ENCODE results near the gene RAB29.

The RAB29 gene

GRCh38 chr1:205754857-205755256, 20.4 kb downstream of the RAB29 start:
- Histone ChIP-seq H3K27me3 (ENCODE audit: control insufficient read depth, insufficient read depth, low read length) (no peaks in the 10 kb centered on the region), H3K36me3 (ENCODE audit: control insufficient read depth, low read depth, low read length) (no peaks in the 10 kb centered on the region), H3K9ac (ENCODE audit: low read length) (no peak overlapping the region), H3K4me1 (ENCODE audit: control insufficient read depth, low read depth, low read length) (no peaks in the 10 kb centered on the region), H3K9me3 (ENCODE audit: control insufficient read depth, low read depth, low read length) (no peaks in the 10 kb centered on the region), H3K4me3 (ENCODE audit: low read length) (no peak overlapping the region), H3K27ac (ENCODE audit: low read length) (no peak overlapping the region)

GRCh38 chr1:205751036-205751651, 24.1 kb downstream of the RAB29 start:
- no peaks in the 10 kb centered on the region for H3K9me3 ChIP-seq (ENCODE audit: control insufficient read depth, low read depth, low read length)
- H3K9ac ChIP-seq (ENCODE audit: low read length): no peak overlapping the region
- peaks cover 19% of the 10 kb centered on the region for H3K4me1 ChIP-seq (ENCODE audit: control insufficient read depth, low read depth, low read length)
- peaks cover 8% of the 10 kb centered on the region for H3K36me3 ChIP-seq (ENCODE audit: control insufficient read depth, low read depth, low read length)
- H3K4me3 ChIP-seq (ENCODE audit: low read length): peak overlapping the region; percentile 98
- H3K27me3 ChIP-seq (ENCODE audit: control insufficient read depth, insufficient read depth, low read length): no peaks in the 10 kb centered on the region
- H3K27ac ChIP-seq (ENCODE audit: low read length): no peak overlapping the region

- Histone ChIP-seq H3K9ac (ENCODE audit: low read length) (peak within 1 kb of the TSS; percentile 87), H3K9me3 (ENCODE audit: control insufficient read depth, low read depth, low read length) (no peaks in the 10 kb centered on the region), H3K27ac (ENCODE audit: low read length) (peak within 1 kb of the TSS; percentile 79), H3K27me3 (ENCODE audit: control insufficient read depth, insufficient read depth, low read length) (no peaks in the 10 kb centered on the region), H3K36me3 (ENCODE audit: control insufficient read depth, low read depth, low read length) (peaks cover 8% of the 10 kb centered on the region), H3K4me3 (ENCODE audit: low read length) (peak within 1 kb of the TSS; percentile 98), H3K4me1 (ENCODE audit: control insufficient read depth, low read depth, low read length) (peaks cover 23% of the 10 kb centered on the region)
Observed at GRCh38 chr1:205750138-205751035, 24.9 kb downstream of the RAB29 start, which contains the start of gene NUCKS1. TSS of gene NUCKS1 (minus strand) at chr1:205750182. CDS start at chr1:205749973, 209 bp downstream.

DNA sequence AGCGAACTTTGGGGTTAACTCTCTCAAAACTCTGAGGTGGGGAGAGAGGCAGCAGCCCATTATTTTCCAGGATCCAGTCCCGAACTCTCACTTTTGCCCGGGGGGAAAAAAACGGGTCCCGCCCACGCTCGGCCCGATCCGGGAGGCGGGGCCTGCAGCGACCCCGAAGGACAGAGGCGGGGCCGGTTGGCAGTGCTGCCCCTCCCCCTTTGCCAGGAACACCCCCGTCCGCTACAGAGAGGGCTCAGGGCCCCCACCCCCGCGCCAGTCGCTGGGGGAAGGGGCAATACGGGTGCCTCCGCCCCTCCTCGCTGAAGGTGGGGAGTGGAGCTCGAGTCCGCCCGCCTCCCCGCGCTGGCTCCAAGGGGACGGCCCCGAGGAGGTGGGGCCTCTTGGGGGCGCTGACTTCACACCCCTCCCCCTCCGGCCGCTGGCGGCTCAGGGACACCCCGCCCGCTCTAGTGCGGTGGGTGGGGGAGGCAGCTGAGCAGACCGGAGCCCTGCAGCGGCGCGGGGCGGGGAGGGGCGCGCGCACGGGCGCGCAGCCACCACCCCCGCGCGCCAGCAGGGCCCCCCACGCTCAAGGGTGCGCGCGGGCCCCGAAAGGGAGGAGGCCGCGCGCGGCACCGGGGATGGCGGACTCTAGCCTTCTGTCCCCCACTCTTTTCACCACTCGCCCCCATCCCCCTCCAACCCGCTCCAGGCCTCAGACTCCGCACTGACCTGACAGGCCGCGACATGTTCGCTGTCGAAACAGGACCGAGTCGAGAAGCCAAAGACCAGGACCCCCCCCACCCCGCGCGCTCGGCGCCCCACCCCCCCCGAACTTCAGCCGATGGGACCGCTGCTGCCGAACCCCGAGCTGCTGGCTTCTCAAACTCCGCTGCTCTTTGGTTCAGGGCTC, 25.8 kb downstream of the RAB29 start:
- H3K36me3 ChIP-seq (ENCODE audit: control insufficient read depth, low read depth, low read length): peaks cover 8% of the 10 kb centered on the region
- H3K9me3 ChIP-seq (ENCODE audit: control insufficient read depth, low read depth, low read length): no peaks in the 10 kb centered on the region
- peak overlapping the region; percentile 87 for H3K9ac ChIP-seq (ENCODE audit: low read length)
- no peaks in the 10 kb centered on the region for H3K27me3 ChIP-seq (ENCODE audit: control insufficient read depth, insufficient read depth, low read length)
- peaks cover 25% of the 10 kb centered on the region for H3K4me1 ChIP-seq (ENCODE audit: control insufficient read depth, low read depth, low read length)
- H3K4me3 ChIP-seq (ENCODE audit: low read length): peak overlapping the region; percentile 98
- H3K27ac ChIP-seq (ENCODE audit: low read length): peak overlapping the region; percentile 79

DNA sequence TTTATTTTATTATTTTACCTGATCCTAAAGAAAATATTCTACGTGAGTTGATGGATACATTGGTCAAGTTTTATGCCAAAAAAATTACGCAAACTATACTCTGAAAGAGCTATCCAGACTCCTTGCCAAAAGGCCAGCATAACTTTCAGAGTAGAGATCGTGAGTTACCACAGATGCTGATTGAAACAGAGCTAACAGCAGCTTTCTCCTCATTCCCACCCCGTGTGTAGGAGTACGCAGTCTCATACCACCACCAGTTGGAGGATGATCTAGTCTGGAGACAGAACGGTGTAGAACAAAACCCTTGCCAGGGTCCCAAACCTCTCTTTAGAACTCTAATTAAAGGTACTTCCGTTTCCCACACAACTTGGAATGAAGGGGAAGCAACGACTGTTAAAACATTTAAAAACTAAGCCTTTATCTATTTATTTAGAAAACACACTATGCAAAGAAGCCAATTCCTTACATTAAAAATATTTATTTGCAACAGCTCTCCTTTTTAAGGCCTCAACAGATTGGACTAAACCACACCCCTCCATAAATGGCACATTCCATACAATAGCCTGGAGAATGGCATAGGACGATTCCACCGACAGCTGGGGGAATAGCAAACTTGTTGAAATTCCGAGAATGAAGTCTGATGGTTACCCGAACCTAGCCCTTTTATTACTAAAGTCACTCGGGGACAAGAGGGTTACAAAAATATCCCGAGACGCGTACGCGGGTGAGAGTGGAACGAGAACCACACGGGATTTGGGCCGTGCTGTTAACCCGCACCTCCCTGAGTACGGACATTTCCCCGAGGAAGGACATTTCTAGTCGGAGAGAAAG, 26.7 kb downstream of the RAB29 start:
- Histone ChIP-seq H3K9ac (ENCODE audit: low read length) (peak overlapping the region; percentile 87), H3K27ac (ENCODE audit: low read length) (peak overlapping the region; percentile 6), H3K4me3 (ENCODE audit: low read length) (peak overlapping the region; percentile 98), H3K4me1 (ENCODE audit: control insufficient read depth, low read depth, low read length) (peaks cover 33% of the 10 kb centered on the region), H3K9me3 (ENCODE audit: control insufficient read depth, low read depth, low read length) (no peaks in the 10 kb centered on the region), H3K27me3 (ENCODE audit: control insufficient read depth, insufficient read depth, low read length) (no peaks in the 10 kb centered on the region), H3K36me3 (ENCODE audit: control insufficient read depth, low read depth, low read length) (peaks cover 8% of the 10 kb centered on the region)

DNA sequence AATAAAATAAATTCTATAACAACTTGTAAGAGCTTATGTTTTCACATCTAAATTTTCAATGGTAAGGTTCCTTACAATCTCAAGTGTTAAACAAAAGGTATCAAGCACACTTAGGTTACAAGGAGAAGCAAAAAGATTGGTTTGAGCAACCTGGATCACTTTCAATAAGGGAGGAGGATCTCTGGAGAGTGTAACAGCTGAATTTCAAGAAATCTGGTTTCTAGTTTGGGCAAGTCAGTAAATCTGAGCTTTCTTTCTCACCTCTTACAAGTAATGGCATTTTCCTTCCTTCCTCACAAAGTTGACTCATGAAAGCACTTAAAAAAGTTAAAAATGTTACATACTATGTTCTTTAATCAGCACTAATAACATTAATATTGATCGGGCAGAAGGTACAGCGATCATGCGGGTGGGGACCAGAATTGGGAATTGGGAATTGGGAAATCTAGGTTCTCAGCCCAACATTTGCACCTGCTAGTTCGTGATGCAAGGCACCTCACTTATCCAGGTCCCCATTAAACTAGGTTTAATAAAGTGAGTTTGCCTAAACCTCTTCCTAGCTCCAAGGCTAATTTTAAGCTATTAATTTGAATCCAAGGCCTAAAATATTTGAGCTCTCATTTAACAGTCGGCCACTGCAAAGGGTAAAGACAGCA, 28.4 kb downstream of the RAB29 start:
- peak overlapping the region; percentile 98 for H3K4me3 ChIP-seq (ENCODE audit: low read length)
- peaks cover 8% of the 10 kb centered on the region for H3K36me3 ChIP-seq (ENCODE audit: control insufficient read depth, low read depth, low read length)
- H3K27ac ChIP-seq (ENCODE audit: low read length): no peak overlapping the region
- H3K9me3 ChIP-seq (ENCODE audit: control insufficient read depth, low read depth, low read length): no peaks in the 10 kb centered on the region
- H3K4me1 ChIP-seq (ENCODE audit: control insufficient read depth, low read depth, low read length): peaks cover 42% of the 10 kb centered on the region
- no peaks in the 10 kb centered on the region for H3K27me3 ChIP-seq (ENCODE audit: control insufficient read depth, insufficient read depth, low read length)
- H3K9ac ChIP-seq (ENCODE audit: low read length): peak overlapping the region; percentile 87

DNA sequence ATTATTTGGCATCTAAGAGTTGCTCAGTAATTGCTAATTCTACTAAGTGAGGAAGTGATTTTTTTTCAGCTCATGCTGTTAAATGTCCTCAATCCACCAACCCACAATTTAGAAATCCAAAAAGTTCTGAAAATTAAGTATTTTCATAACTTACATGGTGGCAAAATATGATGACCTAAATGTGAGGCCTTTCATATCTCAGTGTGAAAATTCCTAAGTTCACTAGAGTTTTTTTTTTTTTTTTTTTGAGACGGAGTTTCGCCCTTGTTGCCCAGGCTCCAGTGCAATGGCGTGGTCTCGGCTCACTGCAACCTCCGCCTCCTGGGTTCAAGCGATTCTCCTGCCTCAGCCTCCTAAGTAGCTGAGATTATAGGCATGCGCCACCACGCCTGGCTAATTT, 30.9 kb downstream of the RAB29 start:
- Histone ChIP-seq H3K4me3 (ENCODE audit: low read length) (no peak overlapping the region), H3K9ac (ENCODE audit: low read length) (no peak overlapping the region), H3K36me3 (ENCODE audit: control insufficient read depth, low read depth, low read length) (peaks cover 8% of the 10 kb centered on the region), H3K27ac (ENCODE audit: low read length) (no peak overlapping the region), H3K9me3 (ENCODE audit: control insufficient read depth, low read depth, low read length) (no peaks in the 10 kb centered on the region), H3K27me3 (ENCODE audit: control insufficient read depth, insufficient read depth, low read length) (no peaks in the 10 kb centered on the region), H3K4me1 (ENCODE audit: control insufficient read depth, low read depth, low read length) (peaks cover 42% of the 10 kb centered on the region)

GRCh38 chr1:205743977-205744376, 31.3 kb downstream of the RAB29 start:
- Histone ChIP-seq H3K36me3 (ENCODE audit: control insufficient read depth, low read depth, low read length) (peaks cover 8% of the 10 kb centered on the region), H3K27ac (ENCODE audit: low read length) (no peak overlapping the region), H3K27me3 (ENCODE audit: control insufficient read depth, insufficient read depth, low read length) (no peaks in the 10 kb centered on the region), H3K4me1 (ENCODE audit: control insufficient read depth, low read depth, low read length) (peaks cover 42% of the 10 kb centered on the region), H3K9ac (ENCODE audit: low read length) (no peak overlapping the region), H3K9me3 (ENCODE audit: control insufficient read depth, low read depth, low read length) (no peaks in the 10 kb centered on the region), H3K4me3 (ENCODE audit: low read length) (no peak overlapping the region)

- H3K36me3 ChIP-seq (ENCODE audit: control insufficient read depth, low read depth, low read length): peaks cover 4% of the 10 kb centered on the region
- H3K9me3 ChIP-seq (ENCODE audit: control insufficient read depth, low read depth, low read length): no peaks in the 10 kb centered on the region
- no peak overlapping the region for H3K4me3 ChIP-seq (ENCODE audit: low read length)
- peaks cover 27% of the 10 kb centered on the region for H3K4me1 ChIP-seq (ENCODE audit: control insufficient read depth, low read depth, low read length)
- no peak overlapping the region for H3K9ac ChIP-seq (ENCODE audit: low read length)
- H3K27me3 ChIP-seq (ENCODE audit: control insufficient read depth, insufficient read depth, low read length): no peaks in the 10 kb centered on the region
- H3K27ac ChIP-seq (ENCODE audit: low read length): no peak overlapping the region
Observed at GRCh38 chr1:205741681-205742080, 33.6 kb downstream of the RAB29 start.

GRCh38 chr1:205739348-205740160, 35.7 kb downstream of the RAB29 start:
- Histone ChIP-seq H3K9me3 (ENCODE audit: control insufficient read depth, low read depth, low read length) (no peaks in the 10 kb centered on the region), H3K9ac (ENCODE audit: low read length) (no peak overlapping the region), H3K4me3 (ENCODE audit: low read length) (no peak overlapping the region), H3K4me1 (ENCODE audit: control insufficient read depth, low read depth, low read length) (peaks cover 17% of the 10 kb centered on the region), H3K27me3 (ENCODE audit: control insufficient read depth, insufficient read depth, low read length) (no peaks in the 10 kb centered on the region), H3K27ac (ENCODE audit: low read length) (no peak overlapping the region), H3K36me3 (ENCODE audit: control insufficient read depth, low read depth, low read length) (peaks cover 7% of the 10 kb centered on the region)
